GM10248 (cell line): ENCODE measurements around the gene CNTROB.
A peak's percentile ranks its signal among the peaks of the same experiment; 100 is the strongest.

Source experiments
- CTCF ChIA-PET: fragments of 300-600 bp; sonication (Branson Sonifier 250); formaldehyde crosslinking; extraction: SDS; loops from one replicate; lab custom pipeline; 2021; ENCODE audit warnings: antibody characterized with exemption; lab: Yijun Ruan, JAX
- POLR2A ChIA-PET: fragments of 350-650 bp; sonication (Branson Sonifier 250); formaldehyde crosslinking; extraction: SDS; loops from one replicate; lab custom pipeline; 2020; ENCODE audit warnings: antibody characterized with exemption; lab: Yijun Ruan, JAX
- DNase-seq: peaks from one replicate; pipeline ENCODE4 v3.0.0; 2012; ENCODE audit errors: extremely low spot score
- TF ChIP-seq, protein P1 (sequence below): IDR thresholded peaks from 2 replicates; pipeline ENCODE4 v1.5.1; 2012; ENCODE audit warnings: mild to moderate bottlenecking, low read depth; ENCODE audit errors: extremely low read depth, missing control alignments, control extremely low read depth

CNTROB gene

GRCh38 chr17:7931709-7932482 lies at the start of gene CNTROB, which contains the start of gene TRAPPC1:
Gene CNTROB (plus strand): TSS chr17:7932206. CDS start chr17:7933080, 874 bp downstream.
Gene TRAPPC1 (minus strand): TSS chr17:7931946. CDS start chr17:7931829, 117 bp downstream.
- POLR2A ChIA-PET, result interaction anchor here (0.9 to 1.0 kb wide), 2 partner anchors 13 to 245 kb away, joined by 3 to 5 read pairs; partner anchors contain the start of gene TP53
- CTCF ChIA-PET, result interaction anchor here (0.7 to 10.4 kb wide), 20 partner anchors 9 to 636 kb away, joined by 3 to 107 read pairs (median 4); partner anchors contain the start of gene RNF227
- TF ChIP-seq, protein P1, sequence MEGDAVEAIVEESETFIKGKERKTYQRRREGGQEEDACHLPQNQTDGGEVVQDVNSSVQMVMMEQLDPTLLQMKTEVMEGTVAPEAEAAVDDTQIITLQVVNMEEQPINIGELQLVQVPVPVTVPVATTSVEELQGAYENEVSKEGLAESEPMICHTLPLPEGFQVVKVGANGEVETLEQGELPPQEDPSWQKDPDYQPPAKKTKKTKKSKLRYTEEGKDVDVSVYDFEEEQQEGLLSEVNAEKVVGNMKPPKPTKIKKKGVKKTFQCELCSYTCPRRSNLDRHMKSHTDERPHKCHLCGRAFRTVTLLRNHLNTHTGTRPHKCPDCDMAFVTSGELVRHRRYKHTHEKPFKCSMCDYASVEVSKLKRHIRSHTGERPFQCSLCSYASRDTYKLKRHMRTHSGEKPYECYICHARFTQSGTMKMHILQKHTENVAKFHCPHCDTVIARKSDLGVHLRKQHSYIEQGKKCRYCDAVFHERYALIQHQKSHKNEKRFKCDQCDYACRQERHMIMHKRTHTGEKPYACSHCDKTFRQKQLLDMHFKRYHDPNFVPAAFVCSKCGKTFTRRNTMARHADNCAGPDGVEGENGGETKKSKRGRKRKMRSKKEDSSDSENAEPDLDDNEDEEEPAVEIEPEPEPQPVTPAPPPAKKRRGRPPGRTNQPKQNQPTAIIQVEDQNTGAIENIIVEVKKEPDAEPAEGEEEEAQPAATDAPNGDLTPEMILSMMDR, result no peak
- DNase-seq, result peak; percentile 100

GRCh38 chr17:7882629-7883028 lies 49.4 kb upstream of the CNTROB start:
- no peak for DNase-seq
- TF ChIP-seq, protein P1, result no peak
- POLR2A ChIA-PET, result no interaction called here
- CTCF ChIA-PET, result interaction anchor here (0.7 to 1.3 kb wide), 5 partner anchors 12 to 139 kb away, joined by 3 to 4 read pairs (median 3); no protein-coding TSS in a partner anchor

DNA sequence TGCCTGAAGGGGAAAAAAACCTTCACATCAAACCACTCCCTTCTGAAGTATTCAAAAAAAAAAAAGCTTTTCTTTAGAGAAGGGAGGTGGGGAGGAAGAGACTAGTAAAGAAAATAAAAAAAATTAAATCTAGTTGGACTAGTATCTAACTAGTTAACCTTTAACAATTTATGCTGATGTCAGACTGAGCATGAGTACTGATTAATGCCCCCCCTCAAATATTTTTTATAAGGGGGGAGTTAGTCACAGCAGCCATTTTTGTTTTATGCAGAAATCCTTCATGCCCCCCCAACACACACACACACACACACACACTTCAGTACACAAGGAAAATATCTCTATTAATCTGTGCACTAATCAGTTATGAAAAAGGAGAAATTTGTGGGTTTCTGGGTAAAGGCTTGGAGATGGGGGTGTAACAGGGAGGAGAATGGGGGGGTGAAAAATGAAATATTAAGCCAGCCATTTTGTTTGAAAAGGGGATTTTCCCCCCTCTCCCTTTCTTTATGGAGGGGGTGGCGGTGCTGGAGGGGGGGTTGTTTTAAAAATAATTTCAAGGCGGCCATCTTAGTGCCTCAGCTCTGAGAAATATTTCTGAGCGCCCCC lies 48.1 kb upstream of the CNTROB start:
- ChIA-PET CTCF (interaction anchor here (1.3 kb wide), 1 partner anchor 11 kb away, joined by 4 read pairs; no protein-coding TSS in a partner anchor), POLR2A (interaction anchor here (0.7 kb wide), 1 partner anchor 39 kb away, joined by 4 read pairs; no protein-coding TSS in a partner anchor)
- TF ChIP-seq, protein P1, result no peak
- DNase-seq, result peak; percentile 55

DNA sequence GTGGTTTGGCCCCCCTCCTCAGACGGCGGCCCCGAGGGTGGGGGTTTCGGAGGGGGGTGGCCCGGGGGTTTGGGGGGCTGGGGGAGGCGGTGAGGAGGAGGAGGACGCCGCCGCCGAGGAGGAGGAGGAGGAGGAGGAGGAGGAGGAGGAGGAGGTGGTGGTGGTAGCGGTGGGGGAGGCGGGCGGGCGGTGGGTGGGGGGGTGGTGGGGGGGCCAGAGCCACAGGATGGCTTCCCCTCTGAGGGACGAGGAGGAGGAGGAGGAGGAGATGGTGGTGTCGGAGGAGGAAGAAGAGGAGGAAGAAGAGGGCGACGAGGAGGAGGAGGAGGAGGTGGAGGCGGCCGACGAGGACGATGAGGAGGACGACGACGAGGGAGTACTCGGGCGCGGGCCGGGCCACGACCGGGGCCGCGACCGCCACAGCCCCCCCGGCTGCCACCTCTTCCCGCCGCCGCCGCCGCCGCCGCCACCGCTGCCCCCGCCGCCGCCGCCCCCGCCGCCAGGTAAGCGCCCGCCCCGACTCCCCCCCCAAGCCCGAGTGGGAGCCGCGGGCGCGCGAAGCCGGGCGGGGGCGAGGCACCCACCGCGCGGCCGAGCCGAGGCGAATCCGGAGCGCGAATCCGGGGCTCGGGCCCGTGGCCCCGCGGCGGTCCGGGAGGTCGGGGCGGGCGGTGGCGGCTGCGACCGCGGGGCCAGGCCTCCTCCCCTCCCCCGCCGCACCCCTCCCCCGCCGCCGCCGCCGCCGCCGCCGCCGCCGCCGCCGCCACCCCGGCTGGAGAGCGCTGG lies 47.2 kb upstream of the CNTROB start:
- POLR2A ChIA-PET, result interaction anchor here (0.5 to 0.7 kb wide), 2 partner anchors 40 to 135 kb away, joined by 4 to 5 read pairs; no protein-coding TSS in a partner anchor
- TF ChIP-seq, protein P1, result no peak
- CTCF ChIA-PET, result interaction anchor here (1.2 kb wide), 1 partner anchor 52 kb away, joined by 3 read pairs; no protein-coding TSS in a partner anchor
- peak; percentile 25 for DNase-seq

- peak; percentile 74 for DNase-seq
- TF ChIP-seq, protein P1, result no peak
- ChIA-PET CTCF (interaction anchor here (0.7 to 1.2 kb wide), 9 partner anchors 9 to 104 kb away, joined by 3 to 5 read pairs (median 3); partner anchors contain the start of gene NAA38), POLR2A (interaction anchor here (0.5 to 1.1 kb wide), 3 partner anchors 28 to 482 kb away, joined by 3 to 6 read pairs (median 5); partner anchors contain the start of genes CYB5D1, NAA38 and TMEM256)
These were observed 46.4 kb upstream of the CNTROB start for GRCh38 chr17:7885367-7886226.
